ENCODE results near the gene ARHGAP42.

The ARHGAP42 gene

DNA sequence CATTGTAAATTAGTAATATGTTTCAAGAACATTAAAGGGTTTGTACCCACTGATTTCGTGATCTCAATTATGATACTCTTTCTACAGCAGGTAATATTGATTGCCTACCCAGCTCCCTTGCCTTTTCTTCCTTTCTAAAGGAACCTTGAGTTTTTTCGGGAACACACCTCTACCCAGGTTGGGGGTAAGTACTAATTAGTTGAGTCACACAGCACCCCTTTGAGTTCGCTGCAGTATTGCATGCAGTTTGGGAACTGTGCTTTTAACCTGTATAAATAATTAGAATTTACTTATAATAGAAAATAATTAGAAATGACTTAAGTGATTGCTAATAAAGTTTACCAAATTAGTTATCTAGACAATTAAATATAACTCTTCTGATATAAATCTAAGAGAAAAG, 24.9 kb downstream of the ARHGAP42 start:
- no peak for DNase-seq (ENCODE audit: low spot score)
- TF ChIP-seq, protein P1, sequence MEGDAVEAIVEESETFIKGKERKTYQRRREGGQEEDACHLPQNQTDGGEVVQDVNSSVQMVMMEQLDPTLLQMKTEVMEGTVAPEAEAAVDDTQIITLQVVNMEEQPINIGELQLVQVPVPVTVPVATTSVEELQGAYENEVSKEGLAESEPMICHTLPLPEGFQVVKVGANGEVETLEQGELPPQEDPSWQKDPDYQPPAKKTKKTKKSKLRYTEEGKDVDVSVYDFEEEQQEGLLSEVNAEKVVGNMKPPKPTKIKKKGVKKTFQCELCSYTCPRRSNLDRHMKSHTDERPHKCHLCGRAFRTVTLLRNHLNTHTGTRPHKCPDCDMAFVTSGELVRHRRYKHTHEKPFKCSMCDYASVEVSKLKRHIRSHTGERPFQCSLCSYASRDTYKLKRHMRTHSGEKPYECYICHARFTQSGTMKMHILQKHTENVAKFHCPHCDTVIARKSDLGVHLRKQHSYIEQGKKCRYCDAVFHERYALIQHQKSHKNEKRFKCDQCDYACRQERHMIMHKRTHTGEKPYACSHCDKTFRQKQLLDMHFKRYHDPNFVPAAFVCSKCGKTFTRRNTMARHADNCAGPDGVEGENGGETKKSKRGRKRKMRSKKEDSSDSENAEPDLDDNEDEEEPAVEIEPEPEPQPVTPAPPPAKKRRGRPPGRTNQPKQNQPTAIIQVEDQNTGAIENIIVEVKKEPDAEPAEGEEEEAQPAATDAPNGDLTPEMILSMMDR (conservative IDR thresholded peaks at IDR 0.05; ENCODE audit: low read depth), result no peak
- ChIA-PET POLR2A (ENCODE audit: low non-redundant PET) (no interaction called here), CTCF (interaction anchor here (0.6 kb wide), 1 partner anchor 8 kb away, joined by 3 read pairs; no protein-coding TSS in a partner anchor)
- no peak overlapping the region for H3K27ac ChIP-seq

DNA sequence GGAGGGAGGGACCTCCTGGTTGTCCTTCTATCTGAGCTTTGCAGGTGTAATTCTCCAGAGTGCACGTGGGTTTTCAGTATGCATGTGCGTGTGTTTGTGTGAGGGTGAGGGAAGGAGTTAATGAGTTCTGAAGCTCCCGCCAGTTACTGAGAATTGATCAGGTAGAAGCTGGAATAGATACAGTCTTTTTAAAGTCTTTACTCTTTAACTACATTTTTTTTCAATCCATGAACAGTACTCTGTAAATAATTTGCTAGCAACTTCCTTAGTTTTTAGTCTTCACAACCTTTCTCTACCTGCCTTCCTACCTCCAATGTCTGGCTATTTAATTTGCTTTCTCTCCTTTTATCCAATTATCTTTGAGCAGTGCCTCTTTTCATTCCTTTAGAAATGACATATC, 25.5 kb downstream of the ARHGAP42 start:
- POLR2A ChIA-PET (ENCODE audit: low non-redundant PET), result no interaction called here
- no peak overlapping the region for H3K27ac ChIP-seq
- CTCF ChIA-PET, result interaction anchor here (0.6 kb wide), 1 partner anchor 9 kb away, joined by 3 read pairs; no protein-coding TSS in a partner anchor
- no peak for DNase-seq (ENCODE audit: low spot score)
- TF ChIP-seq, protein P1 (conservative IDR thresholded peaks at IDR 0.05; ENCODE audit: low read depth), result no peak

DNA sequence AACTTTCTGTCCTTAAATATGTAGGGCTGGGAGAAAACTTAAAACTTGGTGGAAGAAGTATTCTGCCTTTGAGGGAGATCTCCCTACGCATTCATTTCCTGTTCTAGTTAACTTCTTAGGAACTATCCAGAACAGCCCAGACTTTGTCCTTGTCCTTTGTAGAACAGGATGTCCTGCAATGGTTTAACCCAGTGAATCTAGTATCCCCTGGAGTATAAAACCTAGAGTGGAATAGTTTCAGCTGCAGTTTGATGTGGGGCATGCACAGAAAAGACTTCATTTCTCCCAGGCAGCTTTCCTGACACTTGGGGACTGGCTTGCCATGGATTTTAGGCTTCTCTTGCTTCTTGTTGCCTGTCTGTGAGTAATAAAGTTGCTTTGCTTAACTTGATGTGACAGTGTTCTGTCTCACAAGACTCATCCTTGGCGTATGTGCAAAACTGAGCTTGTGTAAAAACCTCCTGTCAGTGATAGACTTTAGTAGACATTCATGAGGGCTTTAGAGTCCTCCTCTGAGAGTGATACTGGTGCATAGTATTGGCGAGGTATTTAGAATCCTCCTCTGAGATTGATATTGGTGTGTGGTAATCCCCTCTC, 28.2 kb downstream of the ARHGAP42 start:
- TF ChIP-seq, protein P1 (conservative IDR thresholded peaks at IDR 0.05; ENCODE audit: low read depth), result no peak
- POLR2A ChIA-PET (ENCODE audit: low non-redundant PET), result no interaction called here
- no peak overlapping the region for H3K27ac ChIP-seq
- CTCF ChIA-PET, result interaction anchor here (0.5 kb wide), 1 partner anchor 35 kb away, joined by 4 read pairs; no protein-coding TSS in a partner anchor
- DNase-seq (ENCODE audit: low spot score), result no peak

DNA sequence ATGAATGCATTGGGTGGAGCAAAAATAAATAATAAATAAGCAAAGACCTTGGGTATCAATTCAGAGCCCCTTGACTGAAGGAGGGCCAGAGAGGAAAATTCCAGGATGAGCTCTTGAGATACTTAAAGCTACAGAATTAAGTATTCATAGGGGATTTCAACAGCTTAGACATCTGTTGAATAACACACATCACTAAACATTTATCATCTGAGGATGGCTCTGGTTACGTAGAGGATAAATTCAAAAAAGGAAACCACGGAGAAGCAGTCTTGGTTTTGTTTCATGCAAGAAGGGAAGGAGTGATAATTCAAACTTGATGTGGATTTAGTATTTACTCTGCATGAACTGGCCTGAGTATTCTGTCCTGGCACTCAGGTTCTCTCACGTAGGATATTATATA, 29.8 kb downstream of the ARHGAP42 start:
- DNase-seq (ENCODE audit: low spot score), result no peak
- no peak overlapping the region for H3K27ac ChIP-seq
- POLR2A ChIA-PET (ENCODE audit: low non-redundant PET), result no interaction called here
- CTCF ChIA-PET, result interaction anchor here (0.6 kb wide), 1 partner anchor 76 kb away, joined by 4 read pairs; no protein-coding TSS in a partner anchor
- TF ChIP-seq, protein P1 (conservative IDR thresholded peaks at IDR 0.05; ENCODE audit: low read depth), result no peak

DNA sequence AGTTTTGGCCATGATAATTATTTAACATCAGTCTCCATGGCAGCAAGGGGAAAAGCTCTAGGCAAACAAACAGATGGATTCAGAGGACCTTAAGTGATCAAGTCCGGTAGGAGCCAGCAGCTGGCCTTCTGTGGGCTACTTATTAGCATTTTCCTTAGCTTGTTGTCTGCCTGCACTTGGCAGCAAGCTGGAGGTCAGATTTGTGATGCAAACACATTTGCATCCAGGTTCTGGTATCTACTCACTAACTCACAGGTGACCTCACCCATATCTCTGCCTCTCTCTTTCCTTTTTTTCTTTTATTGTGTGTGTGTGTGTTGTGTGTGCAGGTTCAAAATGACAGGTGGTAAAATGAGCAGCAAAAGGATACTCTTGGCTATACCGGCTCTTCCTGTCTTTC, 32.3 kb downstream of the ARHGAP42 start:
- DNase-seq (ENCODE audit: low spot score), result no peak
- POLR2A ChIA-PET (ENCODE audit: low non-redundant PET), result interaction anchor here (0.6 kb wide), 1 partner anchor 1300 kb away, joined by 4 read pairs; no protein-coding TSS in a partner anchor
- TF ChIP-seq, protein P1 (conservative IDR thresholded peaks at IDR 0.05; ENCODE audit: low read depth), result no peak
- no peak overlapping the region for H3K27ac ChIP-seq
- CTCF ChIA-PET, result no interaction called here

DNA sequence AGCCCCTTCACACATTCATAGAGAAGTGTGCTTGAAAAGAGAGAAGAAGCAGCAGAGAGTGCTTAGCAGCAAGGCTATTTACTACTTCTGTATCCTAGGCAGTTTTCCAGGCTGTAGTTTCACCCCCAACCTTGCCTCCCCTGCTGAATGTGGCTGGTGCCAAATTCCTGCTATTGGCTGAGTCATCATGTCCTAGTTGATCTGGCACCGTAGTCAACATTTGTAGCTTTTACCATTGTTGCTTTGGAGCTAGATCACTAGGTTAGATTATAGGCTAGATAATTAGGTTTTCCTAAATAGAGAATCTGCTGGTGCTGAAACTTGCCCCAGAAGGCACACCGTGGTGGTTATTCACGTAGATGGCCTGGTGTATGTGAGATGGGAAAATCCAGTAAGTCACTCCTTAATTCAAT, 32.7 kb downstream of the ARHGAP42 start:
- TF ChIP-seq, protein P1 (conservative IDR thresholded peaks at IDR 0.05; ENCODE audit: low read depth), result no peak
- CTCF ChIA-PET, result no interaction called here
- H3K27ac ChIP-seq, result no peak overlapping the region
- POLR2A ChIA-PET (ENCODE audit: low non-redundant PET), result interaction anchor here (0.6 kb wide), 1 partner anchor 1300 kb away, joined by 4 read pairs; no protein-coding TSS in a partner anchor
- peak; percentile 55 for DNase-seq (ENCODE audit: low spot score)
